HG03442 (cell line): ENCODE data around the gene VASN.

Experiments
- ATAC-seq: cut with Tn5 transposase; IDR thresholded peaks from one replicate; pipeline ENCODE4 v1.9.1; 2021; ENCODE audit warnings: mild to moderate bottlenecking, moderate library complexity; ENCODE audit not compliant: unreplicated experiment

The VASN gene

GRCh38 chr16:4419402-4419959 lies 47.8 kb downstream of the VASN start:
- no peak for ATAC-seq

- ATAC-seq, result no peak
These were observed 49.0 kb downstream of the VASN start for GRCh38 chr16:4420505-4421105.

- peak; percentile 81 for ATAC-seq
These were observed 53.9 kb downstream of the VASN start, which contains the start of gene DNAJA3 for GRCh38 chr16:4425378-4426020. DNAJA3 (plus strand) TSS chr16:4425868; CDS start chr16:4425882, 14 bp downstream.

GRCh38 chr16:4426021-4426684 lies 54.5 kb downstream of the VASN start:
- peak; percentile 27 for ATAC-seq

GRCh38 chr16:4426722-4427372 lies 55.2 kb downstream of the VASN start:
- no peak for ATAC-seq

GRCh38 chr16:4428500-4428899 lies 56.9 kb downstream of the VASN start:
- ATAC-seq, result no peak

- ATAC-seq, result no peak
These were observed 59.4 kb downstream of the VASN start for GRCh38 chr16:4431023-4431422.
